ENCODE data around the gene UGT1A4. TPM values are rescaled to one million over a fixed set of nuclear protein-coding genes. Genes with fewer than 3 reads are reported as not detected.

The UGT1A4 gene
- total and polyA plus RNA-seq, 10 of the 15 experiments (the other 5 are each of a cell fraction or from before 2014, with no cell fraction given), result not detected

DNA sequence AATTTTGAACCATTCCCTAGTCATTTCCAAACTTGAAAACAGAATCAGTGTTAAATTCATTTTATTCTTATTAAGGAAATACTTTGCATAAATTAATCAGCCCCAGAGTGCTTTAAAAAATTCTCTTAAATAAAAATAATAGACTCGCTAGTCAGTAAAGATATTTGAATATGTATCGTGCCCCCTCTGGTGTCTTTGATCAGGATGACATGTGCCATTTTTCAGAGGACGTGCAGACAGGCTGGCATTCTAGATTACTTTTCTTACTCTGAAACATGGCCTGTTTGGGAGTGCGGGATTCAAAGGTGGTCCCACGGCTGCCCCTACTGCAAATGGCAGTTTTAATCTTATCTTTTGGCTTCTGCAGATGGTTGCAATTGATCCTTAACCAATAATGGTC, 54.0 kb downstream of the UGT1A4 start (continued):
- TF ChIP-seq, protein P1, sequence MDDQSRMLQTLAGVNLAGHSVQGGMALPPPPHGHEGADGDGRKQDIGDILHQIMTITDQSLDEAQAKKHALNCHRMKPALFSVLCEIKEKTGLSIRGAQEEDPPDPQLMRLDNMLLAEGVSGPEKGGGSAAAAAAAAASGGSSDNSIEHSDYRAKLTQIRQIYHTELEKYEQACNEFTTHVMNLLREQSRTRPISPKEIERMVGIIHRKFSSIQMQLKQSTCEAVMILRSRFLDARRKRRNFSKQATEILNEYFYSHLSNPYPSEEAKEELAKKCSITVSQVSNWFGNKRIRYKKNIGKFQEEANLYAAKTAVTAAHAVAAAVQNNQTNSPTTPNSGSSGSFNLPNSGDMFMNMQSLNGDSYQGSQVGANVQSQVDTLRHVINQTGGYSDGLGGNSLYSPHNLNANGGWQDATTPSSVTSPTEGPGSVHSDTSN (IDR thresholded peaks at IDR 0.05; ENCODE audit: insufficient replicate concordance, low read depth, low read length), result no peak
- TF ChIP-seq MEF2A (IDR thresholded peaks at IDR 0.05; ENCODE audit: insufficient read depth, low read depth, low read length), result no peak
- no peak for TF ChIP-seq ELK1 (IDR thresholded peaks at IDR 0.05; ENCODE audit: low read depth, low read length)
- TF ChIP-seq MYB (IDR thresholded peaks at IDR 0.05; ENCODE audit: borderline replicate concordance, low read depth, low read length), result no peak
- no peak for TF ChIP-seq STAT3 (IDR thresholded peaks at IDR 0.05; ENCODE audit: low read depth, low read length)

- Histone ChIP-seq H3K9ac (ENCODE audit: control insufficient read depth, insufficient read depth, low read length) (no peak overlapping the region), H3K79me2 (ENCODE audit: control insufficient read depth, insufficient read depth, low read length) (no peaks in the 10 kb centered on the region), H3K36me3 (ENCODE audit: control insufficient read depth in 2 of 2, insufficient read depth in 2 of 2, low read length in 1 of 2) (no peaks in the 10 kb centered on the region), H3K9me3 (replicated peaks; ENCODE audit: control insufficient read depth, insufficient read depth, low read length) (no peaks in the 10 kb centered on the region; the same call in 2 of the 3 replicates), H3K4me2 (ENCODE audit: control insufficient read depth, insufficient read depth) (no peak overlapping the region), H2AFZ (ENCODE audit: control insufficient read depth, low read depth, low read length) (no peak overlapping the region), H3K4me3 (no peak overlapping the region), H3K27me3 (replicated peaks in 1 of 2; ENCODE audit: control insufficient read depth in 2 of 2, insufficient read depth in 2 of 2, low read length in 1 of 2) (no peaks in the 10 kb centered on the region), H3K4me1 (ENCODE audit: control insufficient read depth, insufficient read depth, low read length) (no peaks in the 10 kb centered on the region), H4K20me1 (ENCODE audit: control insufficient read depth, insufficient read depth) (no peaks in the 10 kb centered on the region), H3K27ac (ENCODE audit: control insufficient read depth, insufficient read depth) (no peak overlapping the region)
- no TSS peak for BruUV-seq (replicated peaks)
- WGBS (ENCODE audit: insufficient coverage, insufficient replicate concordance, low lambda C conversion rate, missing lambda C conversion rate), result 48% methylated on average over 5 of the region's 5 CpGs
- RAD21 ChIA-PET (ENCODE audit: unreplicated experiment), result no interaction called here
- POLR2A ChIA-PET, result no interaction called here
- FAIRE-seq, result no peak
- in situ Hi-C loops (cut with MboI) (no loop called here), intact Hi-C loops (cut with micrococcal nuclease; ENCODE audit: unreplicated experiment) (no loop called here)
- ATAC-seq, result no peak
- CTCF ChIA-PET, result no interaction called here
- SMC1A ChIA-PET (ENCODE audit: uncharacterized antibody, unreplicated experiment), result no interaction called here
- no peak for DNase-seq (ENCODE audit: low read depth, low spot score)
- no peak for TF ChIP-seq ZBED1 (IDR thresholded peaks at IDR 0.05; ENCODE audit: borderline replicate concordance)
- no peak for TF ChIP-seq CBFB (IDR thresholded peaks at IDR 0.05; ENCODE audit: low read depth)
- TF ChIP-seq, protein P2, sequence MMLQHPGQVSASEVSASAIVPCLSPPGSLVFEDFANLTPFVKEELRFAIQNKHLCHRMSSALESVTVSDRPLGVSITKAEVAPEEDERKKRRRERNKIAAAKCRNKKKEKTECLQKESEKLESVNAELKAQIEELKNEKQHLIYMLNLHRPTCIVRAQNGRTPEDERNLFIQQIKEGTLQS (IDR thresholded peaks at IDR 0.05; ENCODE audit: borderline replicate concordance, extremely low read depth, low read depth, low read length), result no peak
- no peak for TF ChIP-seq EGR1 (IDR thresholded peaks at IDR 0.05; ENCODE audit: borderline replicate concordance in 1 of 2, low read depth in 2 of 2, low read length in 2 of 2)
- no peak for TF ChIP-seq ZSCAN29 (IDR thresholded peaks at IDR 0.05)
- TF ChIP-seq BCL3 (IDR thresholded peaks at IDR 0.05; ENCODE audit: borderline replicate concordance, insufficient read depth, low read depth, low read length, poor library complexity, severe bottlenecking), result no peak
- no peak for TF ChIP-seq NFXL1 (IDR thresholded peaks at IDR 0.05; ENCODE audit: borderline replicate concordance)
- TF ChIP-seq, protein P3, sequence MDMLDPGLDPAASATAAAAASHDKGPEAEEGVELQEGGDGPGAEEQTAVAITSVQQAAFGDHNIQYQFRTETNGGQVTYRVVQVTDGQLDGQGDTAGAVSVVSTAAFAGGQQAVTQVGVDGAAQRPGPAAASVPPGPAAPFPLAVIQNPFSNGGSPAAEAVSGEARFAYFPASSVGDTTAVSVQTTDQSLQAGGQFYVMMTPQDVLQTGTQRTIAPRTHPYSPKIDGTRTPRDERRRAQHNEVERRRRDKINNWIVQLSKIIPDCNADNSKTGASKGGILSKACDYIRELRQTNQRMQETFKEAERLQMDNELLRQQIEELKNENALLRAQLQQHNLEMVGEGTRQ (IDR thresholded peaks at IDR 0.05; ENCODE audit: borderline replicate concordance, low read depth, low read length), result no peak
- no peak for TF ChIP-seq NR2C2 (IDR thresholded peaks at IDR 0.05; ENCODE audit: borderline replicate concordance, control insufficient read depth, insufficient read length, low read depth)
- no peak for TF ChIP-seq CBX5 (IDR thresholded peaks at IDR 0.05; ENCODE audit: low read depth)
- TF ChIP-seq TCF7 (IDR thresholded peaks at IDR 0.05; ENCODE audit: borderline replicate concordance), result no peak
- no peak for TF ChIP-seq FOS (IDR thresholded peaks at IDR 0.05; ENCODE audit: borderline replicate concordance, extremely low read depth, insufficient read length)
- no peak for TF ChIP-seq HDGF (IDR thresholded peaks at IDR 0.05)
- no peak for TF ChIP-seq KDM1A (IDR thresholded peaks at IDR 0.05; ENCODE audit: borderline replicate concordance)
- TF ChIP-seq CHD1 (IDR thresholded peaks at IDR 0.05; ENCODE audit: low read depth, low read length), result no peak
Measured at GRCh38 chr2:233773854-233774253, 55.3 kb downstream of the UGT1A4 start.

Measured in GM12878 (cell line).